ENCODE data around the gene DIP2B. TPM values are rescaled to one million over a fixed set of nuclear protein-coding genes. Genes with fewer than 3 reads are reported as not detected.

Gene DIP2B
- polyA plus RNA-seq, 2 of the 4 experiments (the other 2 are of a cell fraction) = 16.9 to 29.3 TPM

DNA sequence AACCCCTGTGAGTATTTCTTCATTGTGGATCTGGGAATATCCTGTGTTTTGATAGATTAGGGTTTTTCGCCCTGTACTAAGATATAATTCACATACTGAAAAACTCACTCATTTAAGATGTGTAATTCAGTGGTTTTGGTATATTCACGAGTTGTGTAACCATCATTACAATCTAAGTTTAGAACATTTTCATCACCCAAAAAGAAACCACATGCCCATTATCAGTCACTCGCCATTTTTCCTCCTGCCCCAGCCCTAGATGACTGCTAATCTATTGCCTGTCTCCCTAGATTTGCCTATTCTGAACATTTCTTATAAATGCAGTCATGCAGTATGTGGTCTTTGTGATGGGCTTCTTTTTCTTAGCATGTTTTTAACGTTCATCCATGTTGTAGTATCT is 191.2 kb downstream of the DIP2B start:
- Histone ChIP-seq H3K4me1 (no peaks in the 10 kb centered on the region), H3K4me2 (no peak overlapping the region), H3K27ac (no peak overlapping the region), H3K9me3 (no peaks in the 10 kb centered on the region), H3K4me3 (no peak overlapping the region)
- POLR2A ChIA-PET = interaction anchor here (0.6 kb wide), 1 partner anchor 317 kb away, joined by 7 read pairs; no protein-coding TSS in a partner anchor
- TF ChIP-seq JUN (IDR thresholded peaks at IDR 0.05) (no peak), EHMT2 (IDR thresholded peaks at IDR 0.05; ENCODE audit: low read depth) (no peak)
- TF ChIP-seq, protein P1, sequence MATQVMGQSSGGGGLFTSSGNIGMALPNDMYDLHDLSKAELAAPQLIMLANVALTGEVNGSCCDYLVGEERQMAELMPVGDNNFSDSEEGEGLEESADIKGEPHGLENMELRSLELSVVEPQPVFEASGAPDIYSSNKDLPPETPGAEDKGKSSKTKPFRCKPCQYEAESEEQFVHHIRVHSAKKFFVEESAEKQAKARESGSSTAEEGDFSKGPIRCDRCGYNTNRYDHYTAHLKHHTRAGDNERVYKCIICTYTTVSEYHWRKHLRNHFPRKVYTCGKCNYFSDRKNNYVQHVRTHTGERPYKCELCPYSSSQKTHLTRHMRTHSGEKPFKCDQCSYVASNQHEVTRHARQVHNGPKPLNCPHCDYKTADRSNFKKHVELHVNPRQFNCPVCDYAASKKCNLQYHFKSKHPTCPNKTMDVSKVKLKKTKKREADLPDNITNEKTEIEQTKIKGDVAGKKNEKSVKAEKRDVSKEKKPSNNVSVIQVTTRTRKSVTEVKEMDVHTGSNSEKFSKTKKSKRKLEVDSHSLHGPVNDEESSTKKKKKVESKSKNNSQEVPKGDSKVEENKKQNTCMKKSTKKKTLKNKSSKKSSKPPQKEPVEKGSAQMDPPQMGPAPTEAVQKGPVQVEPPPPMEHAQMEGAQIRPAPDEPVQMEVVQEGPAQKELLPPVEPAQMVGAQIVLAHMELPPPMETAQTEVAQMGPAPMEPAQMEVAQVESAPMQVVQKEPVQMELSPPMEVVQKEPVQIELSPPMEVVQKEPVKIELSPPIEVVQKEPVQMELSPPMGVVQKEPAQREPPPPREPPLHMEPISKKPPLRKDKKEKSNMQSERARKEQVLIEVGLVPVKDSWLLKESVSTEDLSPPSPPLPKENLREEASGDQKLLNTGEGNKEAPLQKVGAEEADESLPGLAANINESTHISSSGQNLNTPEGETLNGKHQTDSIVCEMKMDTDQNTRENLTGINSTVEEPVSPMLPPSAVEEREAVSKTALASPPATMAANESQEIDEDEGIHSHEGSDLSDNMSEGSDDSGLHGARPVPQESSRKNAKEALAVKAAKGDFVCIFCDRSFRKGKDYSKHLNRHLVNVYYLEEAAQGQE (IDR thresholded peaks at IDR 0.05) = no peak
- WGBS (ENCODE audit: missing lambda C conversion rate) = 79% methylated on average over 4 of the region's 4 CpGs
- no peak for DNase-seq (ENCODE audit: low read depth in 1 of 2, low spot score in 1 of 2)
- CTCF ChIA-PET = interaction anchor here (1.1 to 3.8 kb wide), 3 partner anchors 32 to 191 kb away, joined by 4 to 17 read pairs (median 5); partner anchors contain the start of gene DIP2B
- no peak for ATAC-seq
- FAIRE-seq = no peak

DNA sequence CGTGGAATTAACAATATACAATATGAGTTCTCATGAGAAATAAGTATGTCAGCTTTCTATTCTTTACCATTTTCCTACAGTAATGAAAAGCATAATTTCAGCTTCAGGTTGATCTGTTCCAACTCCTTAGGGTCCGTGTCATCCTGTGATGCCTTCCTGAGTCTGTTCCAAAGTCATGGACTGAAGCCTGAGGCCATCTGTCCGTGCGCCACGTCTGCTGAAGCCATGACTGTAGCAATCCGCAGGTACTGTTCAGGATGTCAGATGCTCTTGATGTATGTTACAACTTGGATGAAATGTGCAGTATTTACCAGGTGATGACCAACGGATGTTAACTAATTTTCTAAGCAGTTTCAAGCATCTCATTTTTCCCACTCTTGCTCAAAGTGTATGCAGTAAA is 192.1 kb downstream of the DIP2B start:
- Histone ChIP-seq H3K27ac (no peak overlapping the region), H3K4me2 (no peak overlapping the region), H3K4me3 (no peak overlapping the region), H3K9me3 (no peaks in the 10 kb centered on the region), H3K4me1 (no peaks in the 10 kb centered on the region)
- POLR2A ChIA-PET = no interaction called here
- 88% methylated on average over 7 of the region's 7 CpGs for whole genome bisulfite sequencing (ENCODE audit: missing lambda C conversion rate)
- TF ChIP-seq, protein P1 (IDR thresholded peaks at IDR 0.05) = no peak
- ATAC-seq (no peak), FAIRE-seq (no peak), DNase-seq (ENCODE audit: low read depth in 1 of 2, low spot score in 1 of 2) (no peak)
- CTCF ChIA-PET = interaction anchor here (1.7 kb wide), 1 partner anchor 192 kb away, joined by 3 read pairs; the partner anchor contains the start of gene DIP2B

DNA sequence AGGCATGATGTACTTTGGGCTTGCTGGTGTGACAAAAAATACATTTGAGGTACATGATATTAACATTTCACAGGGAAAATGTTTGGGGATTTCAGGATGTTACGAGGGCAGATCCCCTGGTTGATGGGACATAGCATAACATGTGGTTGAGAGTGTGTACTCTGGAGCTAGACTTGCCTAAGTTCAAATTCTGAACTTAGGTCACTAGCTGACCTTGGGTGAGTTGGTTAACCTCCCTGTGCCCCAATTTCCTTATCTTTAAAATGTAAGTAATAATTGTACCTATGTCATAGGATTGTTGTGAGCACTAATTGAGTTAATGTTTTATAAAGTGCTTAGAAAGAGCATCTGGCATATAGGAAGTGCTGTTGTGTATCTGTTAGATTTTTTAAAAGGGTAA is 194.4 kb downstream of the DIP2B start:
- H3K4me2 ChIP-seq = no peak overlapping the region
- CTCF ChIA-PET = interaction anchor here (0.9 to 1.9 kb wide), 2 partner anchors 27 to 36 kb away, joined by 3 to 4 read pairs; no protein-coding TSS in a partner anchor
- H3K27ac ChIP-seq = no peak overlapping the region
- 92% methylated on average over 1 of the region's 1 CpG for WGBS (ENCODE audit: missing lambda C conversion rate)
- ATAC-seq (no peak), FAIRE-seq (no peak), DNase-seq (ENCODE audit: low read depth in 1 of 2, low spot score in 1 of 2) (no peak)
- POLR2A ChIA-PET = no interaction called here
- H3K4me3 ChIP-seq = no peak overlapping the region
- H3K4me1 ChIP-seq = no peaks in the 10 kb centered on the region
- no peaks in the 10 kb centered on the region for H3K9me3 ChIP-seq
- TF ChIP-seq BHLHE40 (IDR thresholded peaks at IDR 0.05; ENCODE audit: low read depth, low read length) = no peak
- no peak for TF ChIP-seq ZSCAN20 (CRISPR knock-in tag; IDR thresholded peaks at IDR 0.05)
- TF ChIP-seq HOXB13 (CRISPR knock-in tag; IDR thresholded peaks at IDR 0.05; ENCODE audit: low read depth) = no peak
- no peak for TF ChIP-seq CHD4 (IDR thresholded peaks at IDR 0.05; ENCODE audit: borderline replicate concordance)
- TF ChIP-seq, protein P2, sequence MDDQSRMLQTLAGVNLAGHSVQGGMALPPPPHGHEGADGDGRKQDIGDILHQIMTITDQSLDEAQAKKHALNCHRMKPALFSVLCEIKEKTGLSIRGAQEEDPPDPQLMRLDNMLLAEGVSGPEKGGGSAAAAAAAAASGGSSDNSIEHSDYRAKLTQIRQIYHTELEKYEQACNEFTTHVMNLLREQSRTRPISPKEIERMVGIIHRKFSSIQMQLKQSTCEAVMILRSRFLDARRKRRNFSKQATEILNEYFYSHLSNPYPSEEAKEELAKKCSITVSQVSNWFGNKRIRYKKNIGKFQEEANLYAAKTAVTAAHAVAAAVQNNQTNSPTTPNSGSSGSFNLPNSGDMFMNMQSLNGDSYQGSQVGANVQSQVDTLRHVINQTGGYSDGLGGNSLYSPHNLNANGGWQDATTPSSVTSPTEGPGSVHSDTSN (IDR thresholded peaks at IDR 0.05) = no peak
- no peak for TF ChIP-seq HOXB5 (CRISPR knock-in tag; IDR thresholded peaks at IDR 0.05)
- TF ChIP-seq RFX5 (IDR thresholded peaks at IDR 0.05) = no peak
- no peak for TF ChIP-seq SMC3 (IDR thresholded peaks at IDR 0.05)
- TF ChIP-seq POLR2A (IDR thresholded peaks at IDR 0.05; ENCODE audit: low read length) = no peak
- TF ChIP-seq POLR2AphosphoS2 (conservative IDR thresholded peaks at IDR 0.05; ENCODE audit: low read length) = no peak
- no peak for TF ChIP-seq PHF8 (IDR thresholded peaks at IDR 0.05; ENCODE audit: borderline replicate concordance, low read depth)
- no peak for TF ChIP-seq SREBF2 (IDR thresholded peaks at IDR 0.05)
- TF ChIP-seq, protein P3, sequence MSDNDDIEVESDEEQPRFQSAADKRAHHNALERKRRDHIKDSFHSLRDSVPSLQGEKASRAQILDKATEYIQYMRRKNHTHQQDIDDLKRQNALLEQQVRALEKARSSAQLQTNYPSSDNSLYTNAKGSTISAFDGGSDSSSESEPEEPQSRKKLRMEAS (IDR thresholded peaks at IDR 0.05) = no peak
- TF ChIP-seq CBX8 (IDR thresholded peaks at IDR 0.05) = no peak
- TF ChIP-seq, protein P4, sequence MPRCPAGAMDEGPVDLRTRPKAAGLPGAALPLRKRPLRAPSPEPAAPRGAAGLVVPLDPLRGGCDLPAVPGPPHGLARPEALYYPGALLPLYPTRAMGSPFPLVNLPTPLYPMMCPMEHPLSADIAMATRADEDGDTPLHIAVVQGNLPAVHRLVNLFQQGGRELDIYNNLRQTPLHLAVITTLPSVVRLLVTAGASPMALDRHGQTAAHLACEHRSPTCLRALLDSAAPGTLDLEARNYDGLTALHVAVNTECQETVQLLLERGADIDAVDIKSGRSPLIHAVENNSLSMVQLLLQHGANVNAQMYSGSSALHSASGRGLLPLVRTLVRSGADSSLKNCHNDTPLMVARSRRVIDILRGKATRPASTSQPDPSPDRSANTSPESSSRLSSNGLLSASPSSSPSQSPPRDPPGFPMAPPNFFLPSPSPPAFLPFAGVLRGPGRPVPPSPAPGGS (IDR thresholded peaks at IDR 0.05) = no peak
- no peak for TF ChIP-seq TP53 (CRISPR knock-in tag; IDR thresholded peaks at IDR 0.05)
- TF ChIP-seq, protein P5, sequence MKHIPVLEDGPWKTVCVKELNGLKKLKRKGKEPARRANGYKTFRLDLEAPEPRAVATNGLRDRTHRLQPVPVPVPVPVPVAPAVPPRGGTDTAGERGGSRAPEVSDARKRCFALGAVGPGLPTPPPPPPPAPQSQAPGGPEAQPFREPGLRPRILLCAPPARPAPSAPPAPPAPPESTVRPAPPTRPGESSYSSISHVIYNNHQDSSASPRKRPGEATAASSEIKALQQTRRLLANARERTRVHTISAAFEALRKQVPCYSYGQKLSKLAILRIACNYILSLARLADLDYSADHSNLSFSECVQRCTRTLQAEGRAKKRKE (CRISPR knock-in tag; IDR thresholded peaks at IDR 0.05; ENCODE audit: low read depth) = no peak

Data from A549 (cell line).